HG03108 (cell line): Measurements from ENCODE around the gene EDC4.

Source experiments
- ATAC-seq: cut with Tn5 transposase; IDR thresholded peaks from one replicate; pipeline ENCODE4 v1.9.1; 2021; ENCODE audit warnings: moderate library complexity; ENCODE audit not compliant: unreplicated experiment

The EDC4 gene

GRCh38 chr16:67927131-67927941 is 54.5 kb downstream of the EDC4 start:
- no peak for ATAC-seq

DNA sequence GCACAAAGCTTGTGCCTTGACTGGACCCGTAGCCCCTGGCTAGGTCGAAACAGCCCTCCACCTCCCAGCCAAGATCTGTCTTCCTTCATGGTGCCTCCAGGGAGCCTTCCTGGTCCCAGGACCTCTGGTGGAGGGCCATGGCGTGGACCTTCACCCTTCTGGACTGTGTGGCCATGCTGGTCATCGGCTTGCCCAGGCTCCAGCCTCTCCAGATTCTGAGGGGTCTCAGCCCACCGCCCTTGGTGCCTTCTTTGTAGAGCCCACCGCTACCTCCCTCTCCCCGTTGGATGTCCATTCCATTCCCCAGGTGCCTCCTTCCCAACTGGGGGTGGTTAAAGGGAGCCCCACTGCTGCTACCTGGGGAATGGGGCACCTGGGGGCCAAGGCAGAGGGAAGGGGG is 55.3 kb downstream of the EDC4 start:
- no peak for ATAC-seq

DNA sequence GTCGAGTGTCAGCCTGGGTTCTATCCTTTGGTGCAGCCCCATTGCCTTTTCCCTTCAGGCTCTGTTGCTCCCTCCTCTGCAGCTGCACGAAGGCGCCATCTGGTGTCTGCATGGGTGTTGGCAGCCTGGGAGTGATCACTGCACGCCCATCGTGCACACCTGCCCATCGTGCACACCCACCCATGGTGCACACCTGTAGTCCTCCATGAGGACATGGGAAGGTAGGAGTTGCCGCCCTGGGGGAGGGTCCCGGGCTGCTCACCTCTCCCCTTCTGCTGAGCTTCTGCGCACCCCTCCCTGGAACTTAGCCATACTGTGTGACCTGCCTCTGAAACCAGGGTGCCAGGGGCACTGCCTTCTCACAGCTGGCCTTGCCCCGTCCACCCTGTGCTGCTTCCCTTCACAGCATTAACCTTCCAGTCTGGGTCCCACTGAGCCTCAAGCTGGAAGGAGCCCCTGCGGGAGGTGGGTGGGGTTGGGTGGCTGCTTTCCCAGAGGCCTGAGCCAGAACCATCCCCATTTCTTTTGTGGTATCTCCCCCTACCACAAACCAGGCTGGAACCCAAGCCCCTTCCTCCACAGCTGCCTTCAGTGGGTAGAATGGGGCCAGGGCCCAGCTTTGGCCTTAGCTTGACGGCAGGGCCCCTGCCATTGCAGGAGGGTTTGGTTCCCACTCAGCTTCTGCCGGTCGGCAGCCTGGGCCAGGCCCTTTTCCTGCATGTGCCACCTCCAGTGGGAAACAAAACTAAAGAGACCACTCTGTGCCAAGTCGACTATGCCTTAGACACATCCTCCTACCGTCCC is 55.9 kb downstream of the EDC4 start:
- no peak for ATAC-seq

- no peak for ATAC-seq
These were observed 57.3 kb downstream of the EDC4 start for GRCh38 chr16:67930191-67930590.

DNA sequence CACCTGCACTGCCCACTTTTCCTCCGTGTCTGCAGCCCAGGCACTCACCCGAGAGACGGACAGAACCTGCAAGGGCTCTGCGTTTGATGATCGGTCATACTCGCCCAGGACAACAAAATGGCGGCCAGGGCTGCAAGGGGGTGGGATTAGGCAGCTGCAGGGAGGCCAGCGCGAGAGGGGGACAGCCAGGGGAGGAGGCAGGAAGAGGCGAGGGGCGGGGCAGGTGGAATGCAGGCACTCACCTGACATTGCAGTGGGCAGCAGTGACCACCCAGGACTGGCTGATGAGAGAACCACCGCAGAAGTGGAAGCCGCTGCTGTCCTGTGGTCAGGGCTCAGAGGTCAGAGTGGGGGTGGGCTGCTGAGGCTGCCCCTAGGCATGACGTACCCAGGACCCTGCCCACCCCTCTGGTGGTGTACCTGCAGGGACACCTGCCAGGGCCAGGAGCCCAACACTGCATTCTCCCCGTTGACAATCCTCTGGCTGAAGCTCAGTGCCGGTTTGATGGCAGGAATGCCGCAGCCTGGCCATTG is 57.9 kb downstream of the EDC4 start:
- ATAC-seq = no peak
